ENCODE measurements around the gene CDC40. TPM values are rescaled to one million over a fixed set of nuclear protein-coding genes. Genes with fewer than 3 reads are reported as not detected.

Gene CDC40
- total RNA-seq, 4 donors from 2014 or later, result 16.2 to 19.3 (median 16.5) TPM

GRCh38 chr6:110216140-110216539 lies 35.9 kb downstream of the CDC40 start:
- H3K4me1 ChIP-seq, result no peaks in the 10 kb centered on the region
- H3K4me3 ChIP-seq, result no peak overlapping the region
- 81 to 86% methylated on average over 5 of the region's 5 CpGs for WGBS, 2 donors
- H3K27ac ChIP-seq, result no peak overlapping the region
- DNase-seq (ENCODE audit: low spot score in 2 of 2), result no peak
- peaks cover 0 to 99% (median 5%) of the 10 kb centered on the region in 3 donors for H3K36me3 ChIP-seq
- no peaks in the 10 kb centered on the region for H3K27me3 ChIP-seq
- no peak for TF ChIP-seq POLR2A (IDR thresholded peaks at IDR 0.05)
- TF ChIP-seq CTCF (IDR thresholded peaks at IDR 0.05), result no peak
- no peak for TF ChIP-seq EP300 (IDR thresholded peaks at IDR 0.05)
- no peaks in the 10 kb centered on the region for H3K9me3 ChIP-seq

- no peaks in the 10 kb centered on the region for H3K9me3 ChIP-seq
- DNase-seq (ENCODE audit: low spot score in 2 of 2), result no peak
- H3K36me3 ChIP-seq, result peaks cover 0 to 97% (median 3%) of the 10 kb centered on the region in 3 donors
- no peak for TF ChIP-seq EP300 (IDR thresholded peaks at IDR 0.05)
- no peak for TF ChIP-seq POLR2A (IDR thresholded peaks at IDR 0.05)
- no peak for TF ChIP-seq CTCF (IDR thresholded peaks at IDR 0.05)
- H3K4me3 ChIP-seq, result no peak overlapping the region
- H3K4me1 ChIP-seq, result no peaks in the 10 kb centered on the region
- H3K27ac ChIP-seq, result no peak overlapping the region
- H3K27me3 ChIP-seq, result no peaks in the 10 kb centered on the region
- WGBS, 2 donors, result 95% methylated on average over 2 of the region's 2 CpGs
Observed at GRCh38 chr6:110217266-110217665, 37.0 kb downstream of the CDC40 start.

DNA sequence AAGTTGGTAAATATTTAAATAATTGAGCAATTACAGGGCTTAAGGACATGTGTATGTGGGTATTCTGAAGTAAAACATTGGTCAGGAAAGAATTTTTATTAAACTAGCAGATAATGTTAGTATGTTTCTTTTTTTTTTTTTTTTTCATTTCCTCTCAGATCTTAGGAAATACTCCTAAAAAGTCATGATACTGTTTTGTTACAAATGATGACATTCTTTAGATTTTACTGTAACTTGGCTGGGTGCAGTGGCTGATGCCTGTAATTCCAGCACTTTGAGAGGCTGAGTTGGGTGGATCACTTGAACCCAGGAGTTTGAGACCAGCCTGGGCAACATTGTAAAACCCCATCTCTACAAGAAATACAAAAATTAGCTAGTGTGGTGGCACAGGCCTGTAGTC lies 41.5 kb downstream of the CDC40 start:
- no peaks in the 10 kb centered on the region for H3K27me3 ChIP-seq
- H3K36me3 ChIP-seq, result peaks cover 0 to 86% (median 0%) of the 10 kb centered on the region in 3 donors
- TF ChIP-seq POLR2A (IDR thresholded peaks at IDR 0.05) (no peak), EP300 (IDR thresholded peaks at IDR 0.05) (no peak), CTCF (IDR thresholded peaks at IDR 0.05) (no peak)
- no peak overlapping the region for H3K27ac ChIP-seq
- no peak overlapping the region for H3K4me3 ChIP-seq
- no peaks in the 10 kb centered on the region for H3K4me1 ChIP-seq
- no peak for DNase-seq (ENCODE audit: low spot score in 2 of 2)
- no peaks in the 10 kb centered on the region for H3K9me3 ChIP-seq

DNA sequence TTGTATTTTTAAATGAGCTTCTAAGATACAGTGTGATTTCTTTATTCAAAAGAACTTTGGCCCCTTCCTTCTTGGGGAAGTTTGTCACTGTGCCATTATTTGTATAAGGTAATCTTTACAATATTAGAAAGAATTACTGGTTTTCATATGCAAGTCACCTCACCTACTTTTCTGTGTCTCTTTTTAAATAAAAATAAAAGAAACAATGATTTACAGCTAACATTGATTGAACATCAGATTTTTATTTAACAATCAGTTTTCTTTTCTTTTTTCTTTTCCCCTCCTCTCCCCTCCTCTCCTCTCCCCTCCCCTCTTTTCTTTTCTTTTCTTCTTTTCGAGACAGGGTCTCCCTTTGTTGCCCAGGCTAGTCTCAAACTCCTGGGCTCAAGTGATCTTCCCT lies 46.0 kb downstream of the CDC40 start:
- 84 to 95% methylated on average over 1 of the region's 1 CpG for WGBS, 2 donors
- TF ChIP-seq POLR2A (IDR thresholded peaks at IDR 0.05), result no peak
- TF ChIP-seq EP300 (IDR thresholded peaks at IDR 0.05), result no peak
- TF ChIP-seq CTCF (IDR thresholded peaks at IDR 0.05), result no peak
- Histone ChIP-seq H3K4me1 (no peaks in the 10 kb centered on the region), H3K36me3 (peaks cover 3 to 71% (median 15%) of the 10 kb centered on the region in 3 donors), H3K4me3 (no peak overlapping the region), H3K9me3 (no peaks in the 10 kb centered on the region), H3K27ac (no peak overlapping the region), H3K27me3 (no peaks in the 10 kb centered on the region)
- no peak for DNase-seq (ENCODE audit: low spot score in 2 of 2)

DNA sequence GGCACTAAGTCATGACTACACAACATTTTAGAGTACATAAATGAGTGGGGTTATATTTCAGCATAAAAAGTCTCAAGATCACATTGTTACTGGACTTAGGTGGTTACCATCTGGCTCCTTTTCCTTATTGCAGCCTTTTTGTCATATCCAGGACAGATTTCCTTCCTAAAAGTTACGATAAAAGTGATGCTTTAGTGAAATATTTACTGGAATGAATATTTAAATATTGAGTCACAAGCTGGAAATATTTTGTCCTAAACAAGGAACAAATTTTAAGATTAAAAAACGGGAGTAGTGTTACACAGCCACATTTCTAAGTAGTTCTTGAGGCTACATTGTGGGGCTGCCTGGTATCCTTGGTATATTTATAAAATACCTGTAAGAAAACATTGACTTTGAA lies 52.2 kb downstream of the CDC40 start:
- Histone ChIP-seq H3K27me3 (no peaks in the 10 kb centered on the region), H3K4me1 (no peaks in the 10 kb centered on the region), H3K4me3 (no peak overlapping the region), H3K27ac (no peak overlapping the region), H3K9me3 (no peaks in the 10 kb centered on the region), H3K36me3 (peaks cover 3 to 45% (median 12%) of the 10 kb centered on the region in 3 donors)
- TF ChIP-seq EP300 (IDR thresholded peaks at IDR 0.05) (no peak), CTCF (IDR thresholded peaks at IDR 0.05) (no peak), POLR2A (IDR thresholded peaks at IDR 0.05) (no peak)
- DNase-seq (ENCODE audit: low spot score in 2 of 2), result no peak
- WGBS, 2 donors, result 86 to 89% methylated on average over 2 of the region's 2 CpGs

Measured in tibial nerve (tissue), 4 donors.